Measurements from ENCODE around the gene USP25. TPM values are rescaled to one million over a fixed set of nuclear protein-coding genes. Genes with fewer than 3 reads are reported as not detected.

The USP25 gene
- total RNA-seq, 1 experiment from 2014 or later: 33.6 TPM

GRCh38 chr21:15928686-15929425 is 199.1 kb downstream of the USP25 start:
- DNase-seq (ENCODE audit: low read depth, low spot score) (no peak), ATAC-seq (no peak)
- Histone ChIP-seq H4K20me1 (ENCODE audit: insufficient read depth) (no peaks in the 10 kb centered on the region), H3K4me1 (ENCODE audit: control insufficient read depth in 1 of 2, insufficient read depth in 2 of 2, low read length in 2 of 2) (no peaks in the 10 kb centered on the region), H3K27me3 (ENCODE audit: insufficient read depth, low read length) (no peaks in the 10 kb centered on the region), H3K4me2 (ENCODE audit: low read length) (no peak overlapping the region), H3K9ac (ENCODE audit: low read length) (no peak overlapping the region), H2AFZ (ENCODE audit: low read depth, low read length, poor library complexity, severe bottlenecking) (no peak overlapping the region), H3K79me2 (ENCODE audit: insufficient read depth, low read length) (no peaks in the 10 kb centered on the region), H3K36me3 (ENCODE audit: control insufficient read depth in 1 of 2, insufficient read depth in 2 of 2, low read length in 2 of 2) (no peaks in the 10 kb centered on the region), H3K9me3 (ENCODE audit: control insufficient read depth in 1 of 2, insufficient read depth in 1 of 2, low read depth in 1 of 2, low read length in 2 of 2) (no peaks in the 10 kb centered on the region), H3K4me3 (replicated peaks in 1 of 2; ENCODE audit: low read depth in 1 of 2, low read length in 2 of 2) (no peak overlapping the region), H3K9me2 (ENCODE audit: insufficient read depth) (no peaks in the 10 kb centered on the region), H3K27ac (ENCODE audit: low read depth, low read length) (no peak overlapping the region)
- intact Hi-C loops (cut with micrococcal nuclease): no loop called here
- CTCF ChIA-PET: no interaction called here
- TF ChIP-seq EZH2phosphoT487 (IDR thresholded peaks at IDR 0.05; ENCODE audit: borderline replicate concordance) (no peak), CBX3 (IDR thresholded peaks at IDR 0.05; ENCODE audit: low read depth) (no peak), MAX (IDR thresholded peaks at IDR 0.05) (no peak), EGR1 (IDR thresholded peaks at IDR 0.05; ENCODE audit: low read depth) (no peak)
- BruUV-seq (replicated peaks): no TSS peak
- RAD21 ChIA-PET (ENCODE audit: low non-redundant PET in 1 of 2, low total read pairs in 2 of 2, uncharacterized antibody in 2 of 2, unreplicated experiment in 2 of 2): no interaction called here
- POLR2A ChIA-PET: no interaction called here

- intact Hi-C loops (cut with micrococcal nuclease): no loop called here
- TF ChIP-seq CBX3 (IDR thresholded peaks at IDR 0.05; ENCODE audit: low read depth) (no peak), ZNF274 (IDR thresholded peaks at IDR 0.05; ENCODE audit: low read depth, low read length) (no peak), EZH2 (IDR thresholded peaks at IDR 0.05) (no peak), TCF7L2 (IDR thresholded peaks at IDR 0.05; ENCODE audit: borderline replicate concordance, extremely low read depth, insufficient read depth, insufficient read length) (no peak), POLR2AphosphoS5 (IDR thresholded peaks at IDR 0.05; ENCODE audit: low read depth, low read length) (no peak), POLR2A (IDR thresholded peaks at IDR 0.05; ENCODE audit: borderline replicate concordance, extremely low read depth, insufficient read depth, insufficient read length) (no peak), ATF3 (IDR thresholded peaks at IDR 0.05) (no peak), ZFX (IDR thresholded peaks at IDR 0.05) (no peak), MAX (IDR thresholded peaks at IDR 0.05) (no peak), SP1 (IDR thresholded peaks at IDR 0.05; ENCODE audit: low read depth) (no peak), ELF1 (IDR thresholded peaks at IDR 0.05; ENCODE audit: borderline replicate concordance, low read depth) (no peak), ZBTB33 (IDR thresholded peaks at IDR 0.05; ENCODE audit: extremely low read depth, insufficient replicate concordance, low read length) (no peak)
Observed at GRCh38 chr21:15929536-15929935, 199.8 kb downstream of the USP25 start.

More at GRCh38 chr21:15929536-15929935, 199.8 kb downstream of the USP25 start:
- H3K4me2 ChIP-seq (ENCODE audit: low read length): no peak overlapping the region
- no peaks in the 10 kb centered on the region for H3K36me3 ChIP-seq (ENCODE audit: control insufficient read depth in 1 of 2, insufficient read depth in 2 of 2, low read length in 2 of 2)
- ATAC-seq: no peak
- no peak overlapping the region for H2AFZ ChIP-seq (ENCODE audit: low read depth, low read length, poor library complexity, severe bottlenecking)
- ChIA-PET POLR2A (no interaction called here), RAD21 (ENCODE audit: low non-redundant PET in 1 of 2, low total read pairs in 2 of 2, uncharacterized antibody in 2 of 2, unreplicated experiment in 2 of 2) (no interaction called here), CTCF (no interaction called here)
- H3K9me3 ChIP-seq (ENCODE audit: control insufficient read depth in 1 of 2, insufficient read depth in 1 of 2, low read depth in 1 of 2, low read length in 2 of 2): no peaks in the 10 kb centered on the region
- no peaks in the 10 kb centered on the region for H3K9me2 ChIP-seq (ENCODE audit: insufficient read depth)
- no peak overlapping the region for H3K4me3 ChIP-seq (replicated peaks in 1 of 2; ENCODE audit: low read depth in 1 of 2, low read length in 2 of 2)
- DNase-seq (ENCODE audit: low read depth, low spot score): no peak
- no peaks in the 10 kb centered on the region for H3K4me1 ChIP-seq (ENCODE audit: control insufficient read depth in 1 of 2, insufficient read depth in 2 of 2, low read length in 2 of 2)
- H4K20me1 ChIP-seq (ENCODE audit: insufficient read depth): no peaks in the 10 kb centered on the region
- no TSS peak for BruUV-seq (replicated peaks)
- no peaks in the 10 kb centered on the region for H3K79me2 ChIP-seq (ENCODE audit: insufficient read depth, low read length)
- H3K27ac ChIP-seq (ENCODE audit: low read depth, low read length): no peak overlapping the region
- H3K27me3 ChIP-seq (ENCODE audit: insufficient read depth, low read length): no peaks in the 10 kb centered on the region
- H3K9ac ChIP-seq (ENCODE audit: low read length): no peak overlapping the region
